ENCODE data around the gene CUX1.
"Not testable (repeated sequence)": the region's sequence is repeated elsewhere in the genome, so short reads cannot be mapped to it uniquely, and the experiment has no call there.

CUX1 gene

DNA sequence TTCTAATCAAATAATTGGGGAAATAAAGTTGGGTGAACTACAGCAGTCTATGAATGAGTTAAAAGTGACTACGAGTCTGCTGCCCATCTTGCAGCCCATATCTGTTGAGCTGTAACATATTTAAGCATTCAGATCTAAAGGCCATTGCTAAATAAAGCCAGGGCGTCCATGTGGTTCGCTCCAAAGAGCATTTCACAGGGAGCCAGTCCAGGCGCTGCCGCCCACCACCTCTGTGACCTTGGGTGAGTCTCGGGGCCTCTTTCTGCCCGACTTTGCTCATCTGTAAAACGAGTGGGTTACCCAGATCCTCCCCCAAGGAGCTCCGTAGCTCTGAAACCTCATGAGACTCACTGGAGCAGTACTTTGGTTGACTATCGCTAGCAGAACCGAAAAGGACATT, 223.1 kb downstream of the CUX1 start:
- no peak for DNase-seq (ENCODE audit: low read depth in 3 of 3, low spot score in 1 of 3)

- no peak for DNase-seq (ENCODE audit: low read depth in 3 of 3, low spot score in 1 of 3)
Measured at GRCh38 chr7:102042016-102042656, 224.7 kb downstream of the CUX1 start.

- DNase-seq (ENCODE audit: low read depth in 3 of 3, low spot score in 1 of 3): not testable (repeated sequence)
Measured at GRCh38 chr7:102042796-102043195, 225.4 kb downstream of the CUX1 start.

DNA sequence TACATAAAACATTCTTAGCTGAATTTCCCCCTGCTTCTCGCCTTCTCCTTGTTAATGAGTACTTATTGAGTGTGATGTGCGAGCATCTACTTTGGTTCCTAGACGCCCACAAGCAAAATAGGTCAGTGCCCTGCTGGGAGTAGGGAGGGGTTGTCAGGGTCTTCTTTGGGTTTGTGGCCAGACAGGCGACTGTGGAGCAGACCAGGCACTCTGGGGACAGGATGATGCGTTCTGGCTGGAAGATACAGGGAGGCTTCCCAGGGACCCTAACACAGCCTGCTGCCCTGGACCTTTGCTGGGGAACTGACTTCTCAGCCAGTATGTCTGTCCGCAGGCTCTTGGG, 227.2 kb downstream of the CUX1 start:
- DNase-seq (ENCODE audit: low read depth in 3 of 3, low spot score in 1 of 3): no peak

- no peak for DNase-seq (ENCODE audit: low read depth in 3 of 3, low spot score in 1 of 3)
Measured at GRCh38 chr7:102044984-102045673, 227.7 kb downstream of the CUX1 start.

DNA sequence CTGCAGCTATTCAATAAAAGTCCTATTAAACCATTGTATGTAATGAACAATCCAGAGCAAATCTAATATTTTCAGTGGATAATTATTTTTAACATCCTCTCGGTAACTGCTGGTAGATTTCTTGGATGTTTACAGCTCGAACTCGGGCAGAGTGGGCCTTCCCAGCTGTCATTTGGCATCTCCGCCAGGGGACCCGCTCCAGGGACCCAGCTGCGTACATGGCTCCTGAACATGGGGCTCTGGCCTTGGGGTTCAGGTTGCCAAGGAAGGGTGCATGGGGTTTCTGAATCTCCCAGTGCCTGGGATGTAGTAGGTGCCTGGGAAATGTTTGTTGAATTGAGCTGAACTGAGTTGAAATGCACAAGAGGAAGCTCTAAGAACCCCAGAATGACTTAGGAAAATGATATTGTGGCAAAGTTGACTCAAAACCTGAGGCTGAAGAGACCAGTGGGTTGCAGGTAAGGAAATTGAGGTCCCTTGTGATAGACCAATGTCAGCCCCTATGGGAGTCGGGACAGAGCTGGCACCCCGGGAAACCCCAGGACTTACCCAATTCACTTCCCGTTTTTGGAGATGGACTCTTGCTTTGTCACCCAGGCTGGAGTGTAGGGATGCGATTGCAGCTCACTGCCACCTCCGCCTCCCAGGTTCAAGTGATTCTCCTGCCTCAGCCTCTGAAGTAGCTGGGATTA, 228.4 kb downstream of the CUX1 start:
- DNase-seq (ENCODE audit: low read depth in 3 of 3, low spot score in 1 of 3): no peak

- DNase-seq (ENCODE audit: low read depth in 3 of 3, low spot score in 1 of 3): no peak
Measured at GRCh38 chr7:102046373-102047117, 229.1 kb downstream of the CUX1 start.

- no peak for DNase-seq (ENCODE audit: low read depth in 3 of 3, low spot score in 1 of 3)
Measured at GRCh38 chr7:102047167-102047566, 229.7 kb downstream of the CUX1 start.

DNA sequence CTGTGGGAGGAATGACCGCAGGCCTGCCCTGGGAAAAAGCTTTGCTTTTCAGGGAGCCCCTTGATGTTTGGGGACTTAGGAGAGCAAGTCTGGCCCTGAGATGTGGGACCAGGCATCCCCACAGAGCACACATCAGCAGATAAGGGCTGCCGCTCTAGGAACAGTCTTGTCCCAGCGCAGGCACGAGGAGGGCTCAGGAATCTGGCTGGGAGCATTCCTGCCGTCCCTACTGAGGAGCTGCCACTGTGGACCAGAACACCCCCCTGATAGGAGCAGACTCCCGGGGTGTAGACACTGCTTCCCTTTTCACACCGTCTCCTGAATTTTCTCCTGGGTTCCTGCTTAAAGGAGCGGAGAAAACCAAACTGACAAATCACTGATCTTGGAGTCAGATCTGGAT, 232.3 kb downstream of the CUX1 start:
- no peak for DNase-seq (ENCODE audit: low read depth in 3 of 3, low spot score in 1 of 3)

GRCh38 chr7:102050864-102051460, 233.5 kb downstream of the CUX1 start:
- DNase-seq (ENCODE audit: low read depth in 3 of 3, low spot score in 1 of 3): no peak

DNA sequence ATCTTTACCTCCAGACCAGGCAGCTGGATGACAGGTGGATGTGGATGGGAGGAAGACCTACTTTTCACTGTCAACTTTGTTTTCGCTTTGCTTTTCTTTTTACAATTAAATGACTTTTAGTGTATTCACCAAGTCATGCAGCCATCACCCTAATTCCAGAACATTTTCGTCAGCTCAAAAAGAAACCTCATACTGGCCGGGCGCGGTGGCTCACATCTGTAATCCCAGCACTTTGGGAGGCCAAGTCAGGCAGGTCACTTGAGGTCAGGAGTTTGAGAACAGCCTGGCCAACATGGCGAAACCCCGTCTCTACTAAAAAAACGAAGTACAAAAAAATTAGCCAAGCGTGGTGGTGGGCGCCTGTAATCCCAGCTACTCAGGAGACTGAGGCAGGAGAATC, 234.3 kb downstream of the CUX1 start:
- not testable (repeated sequence) for DNase-seq (ENCODE audit: low read depth in 3 of 3, low spot score in 1 of 3)

DNA sequence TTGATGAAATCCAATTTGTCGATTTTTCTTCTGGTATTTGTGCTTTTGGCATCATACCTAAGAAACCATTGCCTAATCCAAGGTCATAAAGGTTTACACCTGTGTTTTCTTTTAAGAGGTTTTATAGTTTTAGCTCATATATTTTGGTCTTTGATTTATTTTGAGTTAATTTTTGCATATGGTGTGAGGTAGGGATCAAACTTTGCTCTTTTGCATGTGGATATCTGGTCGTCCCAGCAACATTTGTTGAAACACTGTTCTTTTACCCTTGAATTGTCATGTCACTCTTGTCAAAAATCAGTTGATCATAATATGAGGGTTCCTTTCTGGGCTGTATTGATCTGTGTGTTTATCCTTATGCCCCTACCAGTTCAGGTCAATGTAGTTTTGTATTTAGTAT, 236.7 kb downstream of the CUX1 start:
- DNase-seq (ENCODE audit: low read depth in 3 of 3, low spot score in 1 of 3): no peak

GRCh38 chr7:102055181-102055976, 238.0 kb downstream of the CUX1 start:
- DNase-seq (ENCODE audit: low read depth in 3 of 3, low spot score in 1 of 3): no peak

DNA sequence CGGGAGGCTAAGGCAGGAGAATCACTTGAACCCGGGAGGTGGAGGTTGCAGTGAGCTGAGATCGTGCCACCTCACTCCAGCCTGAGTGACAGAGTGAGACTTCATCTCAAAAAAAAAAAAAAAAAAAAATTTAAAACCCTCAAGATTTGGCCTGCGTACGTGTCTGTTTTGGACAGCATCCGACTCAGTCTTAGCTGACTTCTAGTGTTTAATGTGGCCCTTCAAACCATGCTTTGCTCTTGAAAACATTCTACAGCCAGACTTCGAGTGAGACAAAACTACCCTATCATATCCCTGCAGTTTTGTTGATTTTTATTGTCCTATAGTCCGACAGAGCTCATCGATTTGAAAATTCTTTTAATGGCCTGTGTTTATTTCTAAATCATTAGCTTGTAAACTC, 242.1 kb downstream of the CUX1 start:
- DNase-seq (ENCODE audit: low read depth in 3 of 3, low spot score in 1 of 3): no peak

DNA sequence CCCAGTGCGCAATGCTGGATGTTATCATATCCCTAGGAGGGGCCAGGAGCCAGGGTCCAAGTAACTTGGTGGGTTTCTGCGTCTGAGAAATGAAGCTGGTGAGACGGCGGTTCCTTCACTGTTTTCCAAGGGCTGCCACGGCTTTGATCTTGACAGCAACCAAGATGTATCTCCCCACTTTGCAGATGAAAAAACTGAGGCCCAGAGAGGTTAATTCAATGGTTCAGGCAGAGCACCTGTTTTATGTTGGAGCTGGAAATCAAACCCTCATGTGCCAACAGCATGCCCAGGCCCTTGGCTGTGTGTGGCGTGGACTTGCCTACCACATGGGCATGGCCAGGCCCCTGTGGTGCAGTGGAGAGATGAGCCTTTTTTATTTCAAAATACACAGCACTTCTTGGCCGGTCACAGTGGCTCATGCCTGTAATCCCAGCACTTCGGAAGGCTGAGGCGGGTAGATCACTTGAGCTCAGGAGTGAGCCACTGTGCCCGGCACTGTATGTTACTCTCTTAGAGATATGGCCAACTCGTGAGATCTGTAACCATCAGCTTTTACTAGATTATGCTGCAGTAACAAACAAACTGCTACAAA, 244.0 kb downstream of the CUX1 start:
- no peak for DNase-seq (ENCODE audit: low read depth in 3 of 3, low spot score in 1 of 3)

GRCh38 chr7:102061981-102062390, 244.6 kb downstream of the CUX1 start:
- DNase-seq (ENCODE audit: low read depth in 3 of 3, low spot score in 1 of 3): no peak

- DNase-seq (ENCODE audit: low read depth in 3 of 3, low spot score in 1 of 3): no peak
Measured at GRCh38 chr7:102063690-102064180, 246.3 kb downstream of the CUX1 start.

- DNase-seq (ENCODE audit: low read depth in 3 of 3, low spot score in 1 of 3): no peak
Measured at GRCh38 chr7:102064361-102065025, 247.1 kb downstream of the CUX1 start.

DNA sequence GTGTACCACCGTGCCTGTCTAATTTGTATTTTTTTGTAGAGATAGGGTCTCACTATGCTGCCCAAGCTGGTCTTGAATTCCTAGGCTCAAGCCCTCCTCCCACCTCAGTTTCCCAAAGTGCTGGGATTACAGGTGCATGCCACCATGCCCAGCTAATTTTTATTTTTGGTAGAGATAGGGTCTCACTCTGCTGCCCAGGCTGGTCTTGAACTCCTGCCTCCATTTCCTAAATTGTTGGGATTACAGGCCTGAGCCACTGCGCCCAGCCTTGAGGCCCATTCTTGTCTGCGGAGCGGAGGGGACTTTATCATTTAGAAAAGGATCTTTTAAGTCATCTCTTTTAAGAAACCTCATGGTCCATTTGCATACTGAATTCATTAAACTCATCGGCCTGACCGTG, 247.8 kb downstream of the CUX1 start:
- DNase-seq (ENCODE audit: low read depth in 3 of 3, low spot score in 1 of 3): no peak

DNA sequence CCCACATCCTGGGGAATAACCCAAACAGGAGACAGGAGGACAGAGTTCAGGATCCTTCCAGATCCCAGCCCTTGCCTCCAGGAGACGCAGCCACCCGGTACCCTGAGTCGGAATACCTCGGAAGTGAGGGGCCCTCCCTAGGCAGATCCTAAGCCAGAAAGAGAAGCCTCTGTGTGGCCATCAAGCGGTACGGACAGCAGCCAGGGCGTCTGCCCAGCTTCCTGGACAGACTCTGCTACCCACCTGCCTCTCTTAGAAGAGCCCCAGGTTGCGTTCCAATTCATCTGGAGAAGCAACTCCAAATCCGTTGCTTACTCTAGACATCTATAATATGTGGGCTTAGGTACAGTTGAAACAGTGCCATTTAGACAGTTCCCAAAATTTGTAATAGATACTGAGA, 249.1 kb downstream of the CUX1 start:
- no peak for DNase-seq (ENCODE audit: low read depth in 3 of 3, low spot score in 1 of 3)
